Measurements from ENCODE around the gene PRADC1. TPM values are rescaled to one million over a fixed set of nuclear protein-coding genes. Genes with fewer than 3 reads are reported as not detected.

The PRADC1 gene
- total RNA-seq, 1 experiment from 2014 or later, result 12.9 TPM

DNA sequence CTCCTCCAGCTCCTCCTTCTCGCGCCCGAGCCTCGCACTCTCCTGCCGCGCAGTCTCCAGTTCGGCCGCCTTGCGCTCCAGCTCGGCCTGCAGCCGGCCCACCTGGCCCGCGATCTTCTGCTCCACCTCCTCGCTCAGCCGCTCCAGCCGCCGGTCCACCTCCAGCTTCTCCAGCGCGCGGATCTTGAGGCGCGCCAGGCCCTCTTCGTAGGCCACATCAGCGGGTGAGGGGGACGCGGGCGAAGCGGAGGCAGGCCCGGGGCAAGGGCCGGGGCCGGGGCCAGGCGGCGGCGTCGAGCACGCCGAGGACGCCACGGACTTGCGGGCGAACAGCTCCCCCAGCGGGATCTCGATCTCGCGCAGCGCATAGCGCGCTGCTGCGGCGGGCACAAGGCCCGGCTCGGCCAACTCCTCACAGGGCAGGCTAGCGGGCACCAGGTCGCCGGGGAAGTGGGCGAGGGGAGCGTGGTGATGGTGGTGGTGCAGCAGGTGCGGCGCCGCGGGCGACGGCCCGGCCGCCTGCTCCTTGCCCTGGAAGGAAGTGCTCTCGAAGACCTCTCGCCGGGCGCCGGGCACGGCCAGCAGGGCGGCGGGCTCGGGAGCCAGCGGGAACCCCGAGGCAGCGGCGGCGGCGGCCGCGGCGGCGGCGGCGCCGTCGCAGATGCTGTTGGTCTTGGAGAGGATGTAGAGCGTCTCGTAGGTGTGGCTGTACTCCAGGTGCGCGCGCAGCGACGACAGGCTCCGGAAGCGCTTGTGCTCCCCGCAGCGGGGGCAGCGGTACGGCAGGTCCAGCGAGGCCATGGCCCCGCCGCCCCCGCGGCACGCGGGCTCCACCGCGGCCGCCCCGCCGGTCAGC lies 36.0 kb upstream of the PRADC1 start (continued):
- TF ChIP-seq GABPB1 (CRISPR knock-in tag; IDR thresholded peaks at IDR 0.05) (no peak), RELA (CRISPR knock-in tag; IDR thresholded peaks at IDR 0.05; ENCODE audit: borderline replicate concordance) (peak; percentile 90; the same call in 1 of the 2 replicates), NR3C1 (CRISPR knock-in tag; conservative IDR thresholded peaks at IDR 0.05; ENCODE audit: low read depth) (peak; percentile 95; the same call in 1 of the 2 replicates), ELF4 (CRISPR knock-in tag; IDR thresholded peaks at IDR 0.05; ENCODE audit: low read depth) (peak; percentile 91), ZNF671 (CRISPR knock-in tag; IDR thresholded peaks at IDR 0.05) (no peak), JUN (CRISPR knock-in tag; IDR thresholded peaks at IDR 0.05) (peak; percentile 85), FOXJ3 (CRISPR knock-in tag; IDR thresholded peaks at IDR 0.05; ENCODE audit: borderline replicate concordance) (no peak), SMAD3 (CRISPR knock-in tag; IDR thresholded peaks at IDR 0.05; ENCODE audit: borderline replicate concordance) (peak; percentile 85; the same call in 1 of the 2 replicates), GRHL2 (CRISPR knock-in tag; IDR thresholded peaks at IDR 0.05; ENCODE audit: insufficient replicate concordance, severe bottlenecking) (no peak), KAT7 (CRISPR knock-in tag; IDR thresholded peaks at IDR 0.05; ENCODE audit: borderline replicate concordance) (no peak; the same call in 1 of the 2 replicates), CREB1 (CRISPR knock-in tag; IDR thresholded peaks at IDR 0.05) (peak; percentile 83; the same call in 1 of the 2 replicates), TCF7 (CRISPR knock-in tag; IDR thresholded peaks at IDR 0.05; ENCODE audit: low read depth) (0 out of 2 replicates have a peak, but pooled peaks have one; percentile 26), TEAD1 (CRISPR knock-in tag; IDR thresholded peaks at IDR 0.05) (peak; percentile 94), NFATC4 (CRISPR knock-in tag; IDR thresholded peaks at IDR 0.05) (no peak), CREM (CRISPR knock-in tag; IDR thresholded peaks at IDR 0.05) (peak; percentile 64; the same call in 1 of the 2 replicates), ZNF423 (CRISPR knock-in tag; IDR thresholded peaks at IDR 0.05) (no peak), PRRX2 (CRISPR knock-in tag; IDR thresholded peaks at IDR 0.05) (no peak; the same call in 1 of the 2 replicates), RORB (CRISPR knock-in tag; IDR thresholded peaks at IDR 0.05) (no peak), NFE2L1 (CRISPR knock-in tag; IDR thresholded peaks at IDR 0.05) (peak; percentile 43; the same call in 1 of the 2 replicates)
- TF ChIP-seq, protein P1, sequence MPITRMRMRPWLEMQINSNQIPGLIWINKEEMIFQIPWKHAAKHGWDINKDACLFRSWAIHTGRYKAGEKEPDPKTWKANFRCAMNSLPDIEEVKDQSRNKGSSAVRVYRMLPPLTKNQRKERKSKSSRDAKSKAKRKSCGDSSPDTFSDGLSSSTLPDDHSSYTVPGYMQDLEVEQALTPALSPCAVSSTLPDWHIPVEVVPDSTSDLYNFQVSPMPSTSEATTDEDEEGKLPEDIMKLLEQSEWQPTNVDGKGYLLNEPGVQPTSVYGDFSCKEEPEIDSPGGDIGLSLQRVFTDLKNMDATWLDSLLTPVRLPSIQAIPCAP (CRISPR knock-in tag; IDR thresholded peaks at IDR 0.05), result peak; percentile 95
- TF ChIP-seq, protein P2, sequence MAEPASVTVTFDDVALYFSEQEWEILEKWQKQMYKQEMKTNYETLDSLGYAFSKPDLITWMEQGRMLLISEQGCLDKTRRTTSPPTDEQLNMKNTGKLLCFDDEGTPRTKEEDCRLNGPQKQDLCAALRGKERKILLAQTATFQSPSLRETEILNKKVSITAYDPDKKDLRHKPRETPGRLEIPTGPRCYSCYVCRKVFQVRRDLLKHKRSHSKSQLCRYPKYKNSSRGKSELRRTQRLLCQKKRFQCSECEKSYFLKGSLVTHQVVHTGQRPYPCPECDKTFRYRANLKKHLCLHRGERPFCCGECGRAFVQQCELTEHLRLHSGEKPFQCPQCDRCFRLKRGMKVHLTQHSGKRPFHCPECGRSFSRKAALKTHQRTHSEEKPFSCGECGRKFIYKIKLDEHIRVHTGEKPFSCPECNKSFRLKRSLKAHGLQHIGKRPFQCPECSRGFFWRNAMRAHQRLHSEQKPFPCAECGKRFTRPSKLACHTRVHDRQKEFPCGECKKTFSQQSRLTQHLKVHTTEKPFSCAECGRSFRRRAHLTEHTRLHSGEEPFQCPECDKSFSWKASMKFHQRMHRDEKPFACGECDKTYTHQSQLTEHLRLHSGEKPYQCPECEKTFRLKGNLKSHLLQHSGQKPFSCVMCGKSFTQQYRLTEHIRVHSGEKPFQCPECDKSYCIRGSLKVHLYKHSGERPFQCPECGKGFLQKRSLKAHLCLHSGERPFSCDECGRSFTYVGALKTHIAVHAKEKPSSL (CRISPR knock-in tag; conservative IDR thresholded peaks at IDR 0.05), result no peak
- TF ChIP-seq, protein P3, sequence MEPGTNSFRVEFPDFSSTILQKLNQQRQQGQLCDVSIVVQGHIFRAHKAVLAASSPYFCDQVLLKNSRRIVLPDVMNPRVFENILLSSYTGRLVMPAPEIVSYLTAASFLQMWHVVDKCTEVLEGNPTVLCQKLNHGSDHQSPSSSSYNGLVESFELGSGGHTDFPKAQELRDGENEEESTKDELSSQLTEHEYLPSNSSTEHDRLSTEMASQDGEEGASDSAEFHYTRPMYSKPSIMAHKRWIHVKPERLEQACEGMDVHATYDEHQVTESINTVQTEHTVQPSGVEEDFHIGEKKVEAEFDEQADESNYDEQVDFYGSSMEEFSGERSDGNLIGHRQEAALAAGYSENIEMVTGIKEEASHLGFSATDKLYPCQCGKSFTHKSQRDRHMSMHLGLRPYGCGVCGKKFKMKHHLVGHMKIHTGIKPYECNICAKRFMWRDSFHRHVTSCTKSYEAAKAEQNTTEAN (CRISPR knock-in tag; IDR thresholded peaks at IDR 0.05), result no peak
- TF ChIP-seq, protein P4, sequence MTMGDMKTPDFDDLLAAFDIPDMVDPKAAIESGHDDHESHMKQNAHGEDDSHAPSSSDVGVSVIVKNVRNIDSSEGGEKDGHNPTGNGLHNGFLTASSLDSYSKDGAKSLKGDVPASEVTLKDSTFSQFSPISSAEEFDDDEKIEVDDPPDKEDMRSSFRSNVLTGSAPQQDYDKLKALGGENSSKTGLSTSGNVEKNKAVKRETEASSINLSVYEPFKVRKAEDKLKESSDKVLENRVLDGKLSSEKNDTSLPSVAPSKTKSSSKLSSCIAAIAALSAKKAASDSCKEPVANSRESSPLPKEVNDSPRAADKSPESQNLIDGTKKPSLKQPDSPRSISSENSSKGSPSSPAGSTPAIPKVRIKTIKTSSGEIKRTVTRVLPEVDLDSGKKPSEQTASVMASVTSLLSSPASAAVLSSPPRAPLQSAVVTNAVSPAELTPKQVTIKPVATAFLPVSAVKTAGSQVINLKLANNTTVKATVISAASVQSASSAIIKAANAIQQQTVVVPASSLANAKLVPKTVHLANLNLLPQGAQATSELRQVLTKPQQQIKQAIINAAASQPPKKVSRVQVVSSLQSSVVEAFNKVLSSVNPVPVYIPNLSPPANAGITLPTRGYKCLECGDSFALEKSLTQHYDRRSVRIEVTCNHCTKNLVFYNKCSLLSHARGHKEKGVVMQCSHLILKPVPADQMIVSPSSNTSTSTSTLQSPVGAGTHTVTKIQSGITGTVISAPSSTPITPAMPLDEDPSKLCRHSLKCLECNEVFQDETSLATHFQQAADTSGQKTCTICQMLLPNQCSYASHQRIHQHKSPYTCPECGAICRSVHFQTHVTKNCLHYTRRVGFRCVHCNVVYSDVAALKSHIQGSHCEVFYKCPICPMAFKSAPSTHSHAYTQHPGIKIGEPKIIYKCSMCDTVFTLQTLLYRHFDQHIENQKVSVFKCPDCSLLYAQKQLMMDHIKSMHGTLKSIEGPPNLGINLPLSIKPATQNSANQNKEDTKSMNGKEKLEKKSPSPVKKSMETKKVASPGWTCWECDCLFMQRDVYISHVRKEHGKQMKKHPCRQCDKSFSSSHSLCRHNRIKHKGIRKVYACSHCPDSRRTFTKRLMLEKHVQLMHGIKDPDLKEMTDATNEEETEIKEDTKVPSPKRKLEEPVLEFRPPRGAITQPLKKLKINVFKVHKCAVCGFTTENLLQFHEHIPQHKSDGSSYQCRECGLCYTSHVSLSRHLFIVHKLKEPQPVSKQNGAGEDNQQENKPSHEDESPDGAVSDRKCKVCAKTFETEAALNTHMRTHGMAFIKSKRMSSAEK (CRISPR knock-in tag; IDR thresholded peaks at IDR 0.05; ENCODE audit: borderline replicate concordance), result no peak
- TF ChIP-seq, protein P5, sequence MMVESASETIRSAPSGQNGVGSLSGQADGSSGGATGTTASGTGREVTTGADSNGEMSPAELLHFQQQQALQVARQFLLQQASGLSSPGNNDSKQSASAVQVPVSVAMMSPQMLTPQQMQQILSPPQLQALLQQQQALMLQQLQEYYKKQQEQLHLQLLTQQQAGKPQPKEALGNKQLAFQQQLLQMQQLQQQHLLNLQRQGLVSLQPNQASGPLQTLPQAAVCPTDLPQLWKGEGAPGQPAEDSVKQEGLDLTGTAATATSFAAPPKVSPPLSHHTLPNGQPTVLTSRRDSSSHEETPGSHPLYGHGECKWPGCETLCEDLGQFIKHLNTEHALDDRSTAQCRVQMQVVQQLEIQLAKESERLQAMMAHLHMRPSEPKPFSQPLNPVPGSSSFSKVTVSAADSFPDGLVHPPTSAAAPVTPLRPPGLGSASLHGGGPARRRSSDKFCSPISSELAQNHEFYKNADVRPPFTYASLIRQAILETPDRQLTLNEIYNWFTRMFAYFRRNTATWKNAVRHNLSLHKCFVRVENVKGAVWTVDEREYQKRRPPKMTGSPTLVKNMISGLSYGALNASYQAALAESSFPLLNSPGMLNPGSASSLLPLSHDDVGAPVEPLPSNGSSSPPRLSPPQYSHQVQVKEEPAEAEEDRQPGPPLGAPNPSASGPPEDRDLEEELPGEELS (CRISPR knock-in tag; IDR thresholded peaks at IDR 0.05), result peak; percentile 93
- TF ChIP-seq, protein P6, sequence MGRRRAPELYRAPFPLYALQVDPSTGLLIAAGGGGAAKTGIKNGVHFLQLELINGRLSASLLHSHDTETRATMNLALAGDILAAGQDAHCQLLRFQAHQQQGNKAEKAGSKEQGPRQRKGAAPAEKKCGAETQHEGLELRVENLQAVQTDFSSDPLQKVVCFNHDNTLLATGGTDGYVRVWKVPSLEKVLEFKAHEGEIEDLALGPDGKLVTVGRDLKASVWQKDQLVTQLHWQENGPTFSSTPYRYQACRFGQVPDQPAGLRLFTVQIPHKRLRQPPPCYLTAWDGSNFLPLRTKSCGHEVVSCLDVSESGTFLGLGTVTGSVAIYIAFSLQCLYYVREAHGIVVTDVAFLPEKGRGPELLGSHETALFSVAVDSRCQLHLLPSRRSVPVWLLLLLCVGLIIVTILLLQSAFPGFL (CRISPR knock-in tag; IDR thresholded peaks at IDR 0.05; ENCODE audit: borderline replicate concordance), result no peak

Measured in WTC11 (cell line).